GM12891 (cell line): ENCODE data around the gene POU6F2.

Source experiments
- POLR2A ChIP-seq: IDR thresholded peaks from 2 replicates; pipeline ENCODE4 v1.6.1; 2011; ENCODE audit warnings: low read depth, low read length, control low read depth
- POLR2AphosphoS5 ChIP-seq: IDR thresholded peaks from 2 replicates; pipeline ENCODE4 v1.6.1; 2011; ENCODE audit warnings: low read depth, low read length, control low read depth
- POU2F2 ChIP-seq: IDR thresholded peaks from 2 replicates; pipeline ENCODE4 v1.6.1; 2011; ENCODE audit warnings: low read depth, mild to moderate bottlenecking, control low read depth, low read length, moderate library complexity
- SPI1 ChIP-seq: IDR thresholded peaks from 2 replicates; pipeline ENCODE4 v1.6.1; 2011; ENCODE audit warnings: low read depth, low read length, control low read depth
- TAF1 ChIP-seq: IDR thresholded peaks from 2 replicates; pipeline ENCODE4 v1.6.1; 2011; ENCODE audit warnings: low read depth, low read length, control low read depth

GRCh38 chr7:39317107-39317506, 339.4 kb downstream of the POU6F2 start:
- no peak for TF ChIP-seq POLR2AphosphoS5
- no peak for TF ChIP-seq TAF1
- TF ChIP-seq POLR2A: no peak
- no peak for TF ChIP-seq SPI1
- no peak for TF ChIP-seq POU2F2
